H1 (cell line): ENCODE data around the gene HRH2. TPM values are rescaled to one million over a fixed set of nuclear protein-coding genes. Genes with fewer than 3 reads are reported as not detected.
A peak's percentile ranks its signal among the peaks of the same experiment; 100 is the strongest.

ENCODE experiments used
- CTCF ChIA-PET: fragments of 300-600 bp; sonication (Branson Sonifier 250); formaldehyde crosslinking; loops from one replicate; lab custom pipeline; 2021; ENCODE audit not compliant: partially characterized antibody; lab: Charles Lee
- POLR2A ChIA-PET: fragments of 300-600 bp; sonication (Branson Sonifier 250); formaldehyde crosslinking; loops from one replicate; lab custom pipeline; 2021; ENCODE audit warnings: inconsistent platforms; ENCODE audit not compliant: partially characterized antibody; lab: Charles Lee
- DNase-seq, 2 experiments: peaks; one replicate each; pipeline versions ENCODE4 v3.0.0 to v3.0.0-alpha.2; 2010 to 2022; ENCODE audit warnings: low spot score in 2 of 2, low read depth in 1 of 2, mixed read lengths in 1 of 2
- FAIRE-seq: peaks from 2 replicates; lab custom pipeline; 2011; peaks lifted over from hg19 to GRCh38; lab: Jason Lieb, UNC
- H2AFZ ChIP-seq: 2 replicates; pipeline ENCODE4 v1.8.1; 2012; ENCODE audit warnings: low read length, inconsistent platforms
- H2AK5ac ChIP-seq: 2 replicates; pipeline ENCODE4 v1.6.1; 2013; ENCODE audit warnings: low read depth, low read length
- H2BK120ac ChIP-seq: replicated peaks from 2 replicates; pipeline ENCODE3; 2013; ENCODE audit warnings: low read depth, low read length, inconsistent platforms
- H2BK12ac ChIP-seq: 2 replicates; pipeline ENCODE4 v1.6.1; 2013; ENCODE audit warnings: low read depth, low read length
- H2BK15ac ChIP-seq: 2 replicates; pipeline ENCODE4 v1.6.1; 2013; ENCODE audit warnings: low read length
- H2BK20ac ChIP-seq: 2 replicates; pipeline ENCODE4 v1.6.1; 2013; ENCODE audit warnings: low read length
- H2BK5ac ChIP-seq: 2 replicates; pipeline ENCODE4 v1.6.1; 2013; ENCODE audit warnings: low read depth, low read length
- H3K14ac ChIP-seq: 2 replicates; pipeline ENCODE4 v1.6.1; 2013; ENCODE audit warnings: inconsistent platforms; ENCODE audit not compliant: insufficient read length
- H3K18ac ChIP-seq: 2 replicates; pipeline ENCODE4 v1.6.1; 2013; ENCODE audit warnings: low read length; ENCODE audit errors: extremely low read depth
- H3K23ac ChIP-seq: 2 replicates; pipeline ENCODE4 v1.6.1; 2013; ENCODE audit warnings: inconsistent platforms; ENCODE audit not compliant: insufficient read length
- H3K23me2 ChIP-seq: 2 replicates; pipeline ENCODE4 v1.6.1; 2013; ENCODE audit warnings: low read depth, low read length
- H3K27ac ChIP-seq: 2 replicates; pipeline ENCODE4 v1.6.1; 2011; ENCODE audit warnings: low read depth, low read length, inconsistent platforms
- H3K27me3 ChIP-seq, 4 experiments: replicated peaks in 1 of 4; 1 replicate in 1 of 4; 2 replicates in 3 of 4; pipeline versions ENCODE4 v1.6.1 to v1.8.1; 2011 to 2013; ENCODE audit warnings: low read length in 3 of 4, mild to moderate bottlenecking in 3 of 4, inconsistent platforms in 2 of 4, mixed read lengths in 2 of 4, moderate library complexity in 1 of 4; ENCODE audit not compliant: control insufficient read depth in 3 of 4, insufficient read depth in 3 of 4; ENCODE audit errors: extremely low read depth in 1 of 4
- H3K36me3 ChIP-seq, 4 experiments: 2 replicates each; pipeline versions ENCODE4 v1.6.1 to v1.8.1; 2011 to 2013; ENCODE audit warnings: mild to moderate bottlenecking in 4 of 4, low read length in 3 of 4, moderate library complexity in 2 of 4, control low read depth in 1 of 4, inconsistent platforms in 1 of 4; ENCODE audit not compliant: insufficient read depth in 4 of 4, control insufficient read depth in 2 of 4
- H3K4ac ChIP-seq: replicated peaks from 2 replicates; pipeline ENCODE3; 2013; ENCODE audit warnings: low read length, low read depth, mixed read lengths, inconsistent platforms; ENCODE audit not compliant: insufficient read length
- H3K4me1 ChIP-seq, 4 experiments: replicated peaks in 1 of 4; 1 replicate in 1 of 4; 2 replicates in 3 of 4; pipeline versions ENCODE4 v1.6.1 to v1.8.1; 2011 to 2013; ENCODE audit warnings: low read length in 3 of 4, inconsistent platforms in 2 of 4, mixed read lengths in 1 of 4; ENCODE audit not compliant: insufficient read depth in 4 of 4, control insufficient read depth in 3 of 4
- H3K4me2 ChIP-seq, 2 experiments: 2 replicates each; pipeline versions ENCODE4 v1.6.1 to v1.8.1; 2011 to 2013; ENCODE audit warnings: low read depth in 2 of 2, low read length in 2 of 2, control low read depth in 1 of 2, inconsistent platforms in 1 of 2, mild to moderate bottlenecking in 1 of 2; ENCODE audit not compliant: insufficient read depth in 1 of 2
- H3K4me3 ChIP-seq, 4 experiments: fragments of 200-600, 300-600 bp in 1 of 4; sonication (generic), shearing (Covaris generic), sonication (Bioruptor Twin) in 1 of 4; 2 replicates each; pipeline versions ENCODE4 v1.5.1 to v1.8.1; 2011 to 2016; ENCODE audit warnings: low read length in 4 of 4, low read depth in 3 of 4, control low read depth in 2 of 4, inconsistent platforms in 2 of 4, mild to moderate bottlenecking in 2 of 4, mixed read lengths in 1 of 4, moderate library complexity in 1 of 4; ENCODE audit not compliant: insufficient read depth in 2 of 4; ENCODE audit errors: extremely low read depth in 1 of 4
- H3K56ac ChIP-seq: replicated peaks from 2 replicates; pipeline ENCODE3; 2013; ENCODE audit warnings: low read depth, mild to moderate bottlenecking, mixed read lengths, low read length, inconsistent platforms; ENCODE audit not compliant: insufficient read length
- H3K79me1 ChIP-seq: 2 replicates; pipeline ENCODE4 v1.6.1; 2013; ENCODE audit warnings: low read depth, low read length, control low read depth
- H3K79me2 ChIP-seq, 2 experiments: 2 replicates each; pipeline versions ENCODE4 v1.6.1 to v1.8.1; 2012 to 2013; ENCODE audit warnings: low read length in 2 of 2, mild to moderate bottlenecking in 2 of 2, inconsistent platforms in 1 of 2; ENCODE audit not compliant: insufficient read depth in 2 of 2, control insufficient read depth in 1 of 2
- H3K9ac ChIP-seq, 4 experiments: replicated peaks in 1 of 4; 1 replicate in 1 of 4; 2 replicates in 3 of 4; pipeline versions ENCODE4 v1.6.1 to v1.8.1; 2011 to 2013; ENCODE audit warnings: low read depth in 3 of 4, low read length in 3 of 4, control low read depth in 2 of 4, mild to moderate bottlenecking in 2 of 4, moderate library complexity in 2 of 4, inconsistent platforms in 1 of 4; ENCODE audit errors: extremely low read depth in 1 of 4
- H3K9me3 ChIP-seq, 2 experiments: 2 replicates each; pipeline versions ENCODE4 v1.6.1 to v1.8.1; 2012 to 2013; ENCODE audit warnings: mild to moderate bottlenecking in 2 of 2, moderate library complexity in 2 of 2, control low read depth in 1 of 2, inconsistent platforms in 1 of 2, low read depth in 1 of 2, low read length in 1 of 2, mixed read lengths in 1 of 2; ENCODE audit not compliant: insufficient read depth in 2 of 2
- H4K20me1 ChIP-seq, 2 experiments: replicated peaks in 1 of 2; 2 replicates each; pipeline versions ENCODE3 to v1.8.1; 2011 to 2013; ENCODE audit warnings: inconsistent platforms in 2 of 2, low read length in 2 of 2, mild to moderate bottlenecking in 1 of 2; ENCODE audit not compliant: insufficient read depth in 2 of 2, control insufficient read depth in 1 of 2
- H4K5ac ChIP-seq: 2 replicates; pipeline ENCODE4 v1.6.1; 2013; ENCODE audit warnings: low read length, low read depth, mixed read lengths, inconsistent platforms; ENCODE audit not compliant: insufficient read length
- H4K8ac ChIP-seq: 2 replicates; pipeline ENCODE4 v1.8.0; 2013; ENCODE audit warnings: mild to moderate bottlenecking, moderate library complexity, low read length, inconsistent platforms; ENCODE audit not compliant: insufficient read depth; ENCODE audit errors: extremely low read depth
- H4K91ac ChIP-seq: replicated peaks from 2 replicates; pipeline ENCODE3; 2013; ENCODE audit warnings: low read length, mixed read lengths, inconsistent platforms; ENCODE audit not compliant: insufficient read length
- GTF2F1 ChIP-seq: IDR thresholded peaks from 2 replicates; pipeline ENCODE4 v1.6.1; 2012; ENCODE audit warnings: low read depth, low read length, improper control_type of control experiment, borderline replicate concordance
- KDM1A ChIP-seq: fragments of 200-600, 300-600 bp; sonication (generic); IDR thresholded peaks from 2 replicates; pipeline ENCODE4 v1.7.1; 2016; ENCODE audit warnings: mild to moderate bottlenecking, low read length, borderline replicate concordance
- WGBS, 2 experiments: shearing (Covaris generic) in 1 of 2; methylation state at CpG; one replicate each; pipeline versions ENCODE4 v1.1.6 to v1.1.7; 2013 to 2015; ENCODE audit warnings: low lambda C conversion rate in 2 of 2, mixed read lengths in 2 of 2, inconsistent platforms in 1 of 2, low coverage in 1 of 2, missing lambda C conversion rate in 1 of 2; ENCODE audit not compliant: insufficient replicate concordance in 2 of 2, insufficient coverage in 1 of 2, insufficient read length in 1 of 2; ENCODE audit errors: extremely low coverage in 1 of 2, missing lambda C conversion rate in 1 of 2; 5-methylcytosine and 5-hydroxymethylcytosine counted together
- polyA plus RNA-seq, 7 experiments: library from polyadenylated mRNA; depleted of rRNA in 3 of 7; stranded (reverse) in 5 of 7; unstranded in 2 of 7; fragments of >200 nt in 5 of 7; fragments of 200-250 nt in 2 of 7; gene quantifications; 1 replicate in 5 of 7; 2 replicates in 1 of 7; 4 replicates in 1 of 7; pipeline versions ENCODE4 v1.2.1 to v1.2.3, GENCODE V29; 2011 to 2013; ENCODE audit warnings: missing spikeins in 2 of 7, mixed read lengths in 2 of 7
- total RNA-seq: library from RNA; stranded (reverse); fragmentation: NEBNext Ultra II Directional; extraction: Animal tissue kit (Norgen Biotek cat#: 25700); gene quantifications from 2 replicates; pipeline ENCODE4 v1.2.1, GENCODE V29; 2021

The HRH2 gene
- total and polyA plus RNA-seq, 2 of the 8 experiments (the other 6 are each of a cell fraction or from before 2014, with no cell fraction given), result 7.8 to 8.1 TPM

GRCh38 chr5:175616083-175616482 is 41.8 kb upstream of the HRH2 start:
- WGBS, 2 experiments, result 92% methylated on average over 5 of the region's 5 CpGs; no CpG with 5 or more reads in 1 of the 2 experiments
- Histone ChIP-seq H2BK120ac (no peak overlapping the region), H3K56ac (no peak overlapping the region), H3K14ac (no peak overlapping the region), H2BK20ac (no peak overlapping the region), H2BK5ac (no peak overlapping the region), H3K18ac (no peak overlapping the region), H4K5ac (no peak overlapping the region), H3K4ac (no peak overlapping the region), H3K36me3 (no peaks in the 10 kb centered on the region), H4K91ac (no peak overlapping the region), H2AFZ (no peak overlapping the region), H3K23me2 (peaks cover 5% of the 10 kb centered on the region; the same call in 1 of the 2 replicates), H3K9ac (no peak overlapping the region), H4K8ac (no peak overlapping the region), H3K9me3 (peaks cover 0 to 4% of the 10 kb centered on the region in 2 experiments; a peak in 3 of 4 replicates), H3K4me2 (no peak overlapping the region), H3K79me2 (no peaks in the 10 kb centered on the region), H3K23ac (no peak overlapping the region), H2AK5ac (no peak overlapping the region), H3K27me3 (no peaks in the 10 kb centered on the region), H2BK15ac (no peak overlapping the region), H3K4me3 (no peak overlapping the region), H3K27ac (no peak overlapping the region), H2BK12ac (no peak overlapping the region), H4K20me1 (no peaks in the 10 kb centered on the region), H3K4me1 (no peaks in the 10 kb centered on the region; a peak in 2 of 7 replicates), H3K79me1 (no peaks in the 10 kb centered on the region)
- DNase-seq (no peak), FAIRE-seq (no peak)
- peak; percentile 40; the same call in 1 of the 2 replicates for TF ChIP-seq KDM1A
- no peak for TF ChIP-seq GTF2F1
- ChIA-PET POLR2A (interaction anchor here (1.1 to 1.5 kb wide), 3 partner anchors 10 to 68 kb away, joined by 3 read pairs; no protein-coding TSS in a partner anchor), CTCF (interaction anchor here (0.7 to 4.4 kb wide), 14 partner anchors 8 to 114 kb away, joined by 3 to 23 read pairs (median 4); no protein-coding TSS in a partner anchor)
